Thyroid gland (tissue), 4 donors: ENCODE measurements around the gene SLC35E1.

Source experiments
- CTCF ChIP-seq, 6 experiments: fragments of 200-600 bp in 3 of 6; fragments of 450-650 bp in 3 of 6; sonication (generic) in 3 of 6; IDR thresholded peaks; one replicate each; pipeline ENCODE4 v1.5.1; 2016 to 2019; ENCODE audit warnings: antibody characterized with exemption in 6 of 6, mild to moderate bottlenecking in 2 of 6, inconsistent platforms in 1 of 6, moderate library complexity in 1 of 6
- POLR2A ChIP-seq, 2 donors: fragments of 450-650 bp; IDR thresholded peaks; one replicate each; pipeline ENCODE4 v1.6.1; 2017; ENCODE audit warnings: antibody characterized with exemption in 2 of 2, mild to moderate bottlenecking in 2 of 2, moderate library complexity in 1 of 2

- TF ChIP-seq CTCF (IDR thresholded peaks at IDR 0.05) (no peak), POLR2A (IDR thresholded peaks at IDR 0.05) (no peak)
These were observed 932 bp downstream of the SLC35E1 start for GRCh38 chr19:16571283-16571682.
